CD14-positive monocyte (primary cell): ENCODE data around the gene NMNAT1. TPM values are rescaled to one million over a fixed set of nuclear protein-coding genes. Genes with fewer than 3 reads are reported as not detected.

Experiments
- DNase-seq, 3 donors: peaks; one replicate each; pipeline ENCODE4 v3.0.0-alpha.2; 2011 to 2022
- H2AFZ ChIP-seq: 2 replicates; pipeline ENCODE4 v1.6.0; 2012; ENCODE audit warnings: mild to moderate bottlenecking, low read depth, low read length, inconsistent platforms; ENCODE audit not compliant: insufficient read depth, poor library complexity, severe bottlenecking
- H3K27ac ChIP-seq, 2 donors: 1 replicate in 1 of 2; 2 replicates in 1 of 2; pipeline ENCODE4 v1.5.1; 2012 to 2013; ENCODE audit warnings: low read length in 2 of 2, control low read depth in 1 of 2, inconsistent platforms in 1 of 2, low read depth in 1 of 2, mild to moderate bottlenecking in 1 of 2
- H3K27me3 ChIP-seq, 2 donors: one replicate each; pipeline versions ENCODE4 v1.6.0 to v1.6.1; 2011 to 2013; ENCODE audit warnings: low read length in 2 of 2; ENCODE audit not compliant: control insufficient read depth in 2 of 2, insufficient read depth in 2 of 2
- H3K36me3 ChIP-seq, 2 donors: replicated peaks in 1 of 2; 1 replicate in 1 of 2; 2 replicates in 1 of 2; pipeline versions ENCODE4 v1.5.1 to v1.6.1; 2012 to 2013; ENCODE audit warnings: low read length in 2 of 2, control low read depth in 1 of 2, inconsistent platforms in 1 of 2, mild to moderate bottlenecking in 1 of 2; ENCODE audit not compliant: insufficient read depth in 2 of 2, control insufficient read depth in 1 of 2
- H3K4me1 ChIP-seq, 2 donors: 1 replicate in 1 of 2; 2 replicates in 1 of 2; pipeline versions ENCODE4 v1.5.1 to v1.6.1; 2012 to 2013; ENCODE audit warnings: low read length in 2 of 2, control low read depth in 1 of 2, inconsistent platforms in 1 of 2, mild to moderate bottlenecking in 1 of 2, moderate library complexity in 1 of 2; ENCODE audit not compliant: insufficient read depth in 2 of 2, control insufficient read depth in 1 of 2
- H3K4me2 ChIP-seq: replicated peaks from 2 replicates; pipeline ENCODE3; 2012; ENCODE audit warnings: low read length, moderate library complexity, mild to moderate bottlenecking; ENCODE audit not compliant: poor library complexity, severe bottlenecking; ENCODE audit errors: extremely low read depth
- H3K4me3 ChIP-seq, 3 experiments: fragments of 200-600 bp in 1 of 3; sonication (generic) in 1 of 3; replicated peaks in 1 of 3; 1 replicate in 2 of 3; 2 replicates in 1 of 3; pipeline ENCODE4 v1.5.1; 2011 to 2013; ENCODE audit warnings: low read length in 3 of 3, mild to moderate bottlenecking in 3 of 3, control low read depth in 2 of 3, low read depth in 2 of 3, inconsistent platforms in 1 of 3, moderate library complexity in 1 of 3
- H3K79me2 ChIP-seq: 2 replicates; pipeline ENCODE4 v1.6.0; 2012; ENCODE audit warnings: mild to moderate bottlenecking, control low read depth, inconsistent platforms, low read length, moderate library complexity; ENCODE audit not compliant: insufficient read depth
- H3K9ac ChIP-seq: 2 replicates; pipeline ENCODE4 v1.6.0; 2017; ENCODE audit warnings: low read length, mild to moderate bottlenecking; ENCODE audit not compliant: insufficient read depth, poor library complexity, severe bottlenecking
- H3K9me3 ChIP-seq, 2 donors: replicated peaks in 1 of 2; 1 replicate in 1 of 2; 2 replicates in 1 of 2; pipeline versions ENCODE4 v1.5.1 to v1.6.1; 2012 to 2013; ENCODE audit warnings: low read length in 2 of 2, control low read depth in 1 of 2; ENCODE audit not compliant: control insufficient read depth in 1 of 2, insufficient read depth in 1 of 2
- H4K20me1 ChIP-seq: 2 replicates; pipeline ENCODE4 v1.6.0; 2012; ENCODE audit warnings: mild to moderate bottlenecking, low read length, control low read depth, moderate library complexity; ENCODE audit not compliant: insufficient read depth
- H3K27ac Mint-ChIP-seq, 7 donors: one replicate each; pipeline ENCODE4 v1.8.0; 2020; ENCODE audit warnings: mild to moderate bottlenecking in 7 of 7, mixed read lengths in 7 of 7, moderate library complexity in 6 of 7, inconsistent platforms in 2 of 7
- H3K27me3 Mint-ChIP-seq, 3 donors: one replicate each; pipeline ENCODE4 v1.8.0; 2021 to 2022; ENCODE audit warnings: low read depth in 3 of 3, mild to moderate bottlenecking in 3 of 3, mixed read lengths in 3 of 3, moderate library complexity in 3 of 3, inconsistent platforms in 1 of 3
- H3K36me3 Mint-ChIP-seq, 2 donors: one replicate each; pipeline ENCODE4 v1.8.0; 2020; ENCODE audit warnings: mixed read lengths in 2 of 2, inconsistent platforms in 1 of 2, mild to moderate bottlenecking in 1 of 2
- H3K4me1 Mint-ChIP-seq: one replicate; pipeline ENCODE4 v1.8.0; 2020; ENCODE audit warnings: mild to moderate bottlenecking, mixed read lengths
- H3K4me3 Mint-ChIP-seq, 2 donors: one replicate each; pipeline ENCODE4 v1.8.0; 2020; ENCODE audit warnings: mild to moderate bottlenecking in 2 of 2, mixed read lengths in 2 of 2, moderate library complexity in 1 of 2
- H3K9me3 Mint-ChIP-seq, 7 donors: one replicate each; pipeline ENCODE4 v1.8.0; 2020 to 2022; ENCODE audit warnings: mixed read lengths in 7 of 7, mild to moderate bottlenecking in 6 of 7, moderate library complexity in 6 of 7, inconsistent platforms in 2 of 7
- WGBS: methylation state at CpG from one replicate; pipeline ENCODE4 v1.1.5; 2013; ENCODE audit warnings: missing lambda C conversion rate; ENCODE audit not compliant: insufficient coverage; 5-methylcytosine and 5-hydroxymethylcytosine counted together
- intact Hi-C, 2 donors: fragments of 100-400 bp; cut with micrococcal nuclease; formaldehyde crosslinking; loops; one replicate each; pipeline versions ENCODE4 v1.15.0 to v1.15.1; 2023
- polyA plus RNA-seq, 3 donors: library from polyadenylated mRNA; depleted of rRNA in 1 of 3; unstranded in 2 of 3; stranded (reverse) in 1 of 3; fragments of 300-500 nt in 2 of 3; fragments of >200 nt in 1 of 3; fragmentation: Illumina TruSeq in 2 of 3; gene quantifications; 1 replicate in 2 of 3; 2 replicates in 1 of 3; pipeline ENCODE4 v1.2.3, GENCODE V29; 2012 to 2021
- TF ChIP-seq, protein P1 (sequence below): fragments of 200-600 bp; IDR thresholded peaks from one replicate; pipeline ENCODE4 v1.8.0; 2022; ENCODE audit warnings: antibody characterized with exemption, mild to moderate bottlenecking

Gene NMNAT1
- polyA plus RNA-seq, 3 donors = 6.8 to 9.9 (median 7.1) TPM

DNA sequence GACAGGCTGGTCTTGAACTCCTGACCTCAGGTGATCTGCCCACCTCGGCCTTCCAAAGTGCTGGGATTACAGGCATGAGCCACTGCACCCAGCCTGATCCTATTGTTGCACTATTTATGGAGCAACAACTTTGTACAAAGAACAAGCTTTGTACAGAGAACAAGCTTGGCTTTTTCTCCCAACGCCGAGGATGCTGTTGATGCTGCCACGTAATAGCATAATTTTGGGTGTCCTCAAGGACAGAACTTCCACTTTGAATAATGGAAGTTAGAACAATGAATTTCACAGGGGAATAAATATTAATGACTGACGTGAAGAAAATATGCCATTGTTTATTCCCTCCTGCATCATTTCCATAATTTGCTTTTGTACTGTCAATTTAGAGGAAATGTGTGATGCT, 41.0 kb downstream of the NMNAT1 start:
- H3K4me3 ChIP-seq = no peak overlapping the region
- H3K9me3 Mint-ChIP-seq = no peaks in the 10 kb centered on the region
- H2AFZ ChIP-seq = no peak overlapping the region
- H3K9ac ChIP-seq = no peak overlapping the region
- H3K4me1 ChIP-seq = peaks cover 5 to 7% of the 10 kb centered on the region in 2 donors
- peaks cover 0 to 2% (median 0%) of the 10 kb centered on the region in 3 donors for H3K27me3 Mint-ChIP-seq
- intact Hi-C loops = no loop called here
- DNase-seq = no peak
- H3K36me3 Mint-ChIP-seq = peaks cover 37 to 78% of the 10 kb centered on the region in 2 donors
- no peak overlapping the region for H3K27ac ChIP-seq
- H3K4me3 Mint-ChIP-seq = no peak overlapping the region
- H4K20me1 ChIP-seq = no peaks in the 10 kb centered on the region
- peaks cover 6% of the 10 kb centered on the region for H3K4me1 Mint-ChIP-seq
- H3K79me2 ChIP-seq = no peaks in the 10 kb centered on the region
- H3K27ac Mint-ChIP-seq = no peak overlapping the region
- no peaks in the 10 kb centered on the region for H3K27me3 ChIP-seq
- peaks cover 20 to 64% of the 10 kb centered on the region in 2 donors for H3K36me3 ChIP-seq
- H3K9me3 ChIP-seq = no peaks in the 10 kb centered on the region
- H3K4me2 ChIP-seq = no peak overlapping the region
- TF ChIP-seq, protein P1, sequence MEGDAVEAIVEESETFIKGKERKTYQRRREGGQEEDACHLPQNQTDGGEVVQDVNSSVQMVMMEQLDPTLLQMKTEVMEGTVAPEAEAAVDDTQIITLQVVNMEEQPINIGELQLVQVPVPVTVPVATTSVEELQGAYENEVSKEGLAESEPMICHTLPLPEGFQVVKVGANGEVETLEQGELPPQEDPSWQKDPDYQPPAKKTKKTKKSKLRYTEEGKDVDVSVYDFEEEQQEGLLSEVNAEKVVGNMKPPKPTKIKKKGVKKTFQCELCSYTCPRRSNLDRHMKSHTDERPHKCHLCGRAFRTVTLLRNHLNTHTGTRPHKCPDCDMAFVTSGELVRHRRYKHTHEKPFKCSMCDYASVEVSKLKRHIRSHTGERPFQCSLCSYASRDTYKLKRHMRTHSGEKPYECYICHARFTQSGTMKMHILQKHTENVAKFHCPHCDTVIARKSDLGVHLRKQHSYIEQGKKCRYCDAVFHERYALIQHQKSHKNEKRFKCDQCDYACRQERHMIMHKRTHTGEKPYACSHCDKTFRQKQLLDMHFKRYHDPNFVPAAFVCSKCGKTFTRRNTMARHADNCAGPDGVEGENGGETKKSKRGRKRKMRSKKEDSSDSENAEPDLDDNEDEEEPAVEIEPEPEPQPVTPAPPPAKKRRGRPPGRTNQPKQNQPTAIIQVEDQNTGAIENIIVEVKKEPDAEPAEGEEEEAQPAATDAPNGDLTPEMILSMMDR = no peak
- WGBS = 97% methylated on average over 4 of the region's 5 CpGs

DNA sequence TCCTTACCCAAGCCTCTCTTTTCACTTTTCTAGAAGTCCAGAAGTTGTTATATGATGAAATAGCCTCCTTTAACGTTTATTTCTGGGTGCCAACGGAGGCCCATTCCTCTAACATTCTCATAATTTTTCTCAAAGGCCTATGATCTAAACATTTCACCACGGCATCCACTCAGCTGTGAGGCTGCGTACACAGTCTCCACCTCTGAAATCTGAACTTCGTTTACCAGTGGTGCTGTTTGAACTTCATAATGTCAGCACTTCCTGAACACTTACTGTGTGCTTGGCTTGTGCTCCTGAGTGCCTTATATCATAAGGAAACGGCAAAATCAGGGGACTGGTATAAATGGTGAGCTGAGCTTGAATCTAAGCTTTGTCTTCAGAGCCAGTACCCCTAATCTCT, 41.7 kb downstream of the NMNAT1 start:
- H3K9me3 ChIP-seq = no peaks in the 10 kb centered on the region
- intact Hi-C loops = no loop called here
- no peak overlapping the region for H3K27ac Mint-ChIP-seq
- H3K79me2 ChIP-seq = no peaks in the 10 kb centered on the region
- no peak overlapping the region for H3K4me3 Mint-ChIP-seq
- H3K27me3 Mint-ChIP-seq = peaks cover 0 to 2% (median 0%) of the 10 kb centered on the region in 3 donors
- H4K20me1 ChIP-seq = no peaks in the 10 kb centered on the region
- no peak overlapping the region for H3K4me2 ChIP-seq
- WGBS = 100% methylated on average over 3 of the region's 6 CpGs
- peaks cover 20 to 59% of the 10 kb centered on the region in 2 donors for H3K36me3 ChIP-seq
- H2AFZ ChIP-seq = no peak overlapping the region
- H3K9ac ChIP-seq = no peak overlapping the region
- no peak for DNase-seq
- peaks cover 12 to 15% of the 10 kb centered on the region in 2 donors for H3K4me1 ChIP-seq
- TF ChIP-seq, protein P1 = no peak
- H3K4me1 Mint-ChIP-seq = peaks cover 14% of the 10 kb centered on the region
- H3K4me3 ChIP-seq = no peak overlapping the region
- peaks cover 37 to 71% of the 10 kb centered on the region in 2 donors for H3K36me3 Mint-ChIP-seq
- no peaks in the 10 kb centered on the region for H3K9me3 Mint-ChIP-seq
- H3K27ac ChIP-seq = no peak overlapping the region
- no peaks in the 10 kb centered on the region for H3K27me3 ChIP-seq
